K562 (cell line): ENCODE results near the gene TRAK1. TPM values are rescaled to one million over a fixed set of nuclear protein-coding genes. Genes with fewer than 3 reads are reported as not detected.

Experiments used
- ATF7 ChIP-seq: fragments of 450-650 bp; IDR thresholded peaks from 2 replicates; pipeline ENCODE4 v1.7.1; 2014; ENCODE audit warnings: mild to moderate bottlenecking, moderate library complexity
- ESRRB ChIP-seq: fragments of 250-450 bp; sonication (Bioruptor Pico); IDR thresholded peaks from 2 replicates; pipeline ENCODE4 v1.5.0; 2020; ENCODE audit warnings: mild to moderate bottlenecking, moderate library complexity, borderline replicate concordance
- KDM2B ChIP-seq: fragments of 250-450 bp; sonication (Bioruptor Pico); IDR thresholded peaks from 2 replicates; pipeline ENCODE4 v1.8.0; 2021; ENCODE audit warnings: mild to moderate bottlenecking, moderate library complexity
- MEF2D ChIP-seq: conservative IDR thresholded peaks from 2 replicates; pipeline ENCODE4 v1.6.1; 2016; ENCODE audit warnings: low read depth, missing genetic modification characterization, missing compliant biosample characterization
- NONO ChIP-seq, 2 experiments: fragments of 200-400 bp in 1 of 2; fragments of 450-650 bp in 1 of 2; formaldehyde crosslinking in 1 of 2; IDR thresholded peaks; 2 replicates each; pipeline ENCODE4 v1.6.1; 2017; ENCODE audit warnings: low read depth in 2 of 2, mild to moderate bottlenecking in 2 of 2, moderate library complexity in 2 of 2, low read length in 1 of 2
- RAD21 ChIP-seq, 2 experiments: fragments of 250-450 bp in 1 of 2; fragments of 450-650 bp in 1 of 2; sonication (Bioruptor Pico) in 1 of 2; formaldehyde crosslinking in 1 of 2; IDR thresholded peaks in 1 of 2; conservative IDR thresholded peaks in 1 of 2; 2 replicates each; pipeline versions ENCODE4 v1.4.0 to v1.8.0; 2020 to 2022; ENCODE audit warnings: mild to moderate bottlenecking in 2 of 2, moderate library complexity in 1 of 2
- TAF7 ChIP-seq: fragments of 450-650 bp; IDR thresholded peaks from 2 replicates; pipeline ENCODE4 v1.6.1; 2016; ENCODE audit warnings: missing genetic modification characterization, missing compliant biosample characterization
- ZBTB34 ChIP-seq: fragments of 250-450 bp; sonication (Bioruptor Pico); IDR thresholded peaks from 2 replicates; pipeline ENCODE4 v1.8.0; 2021; ENCODE audit warnings: mild to moderate bottlenecking, moderate library complexity
- ZBTB8A ChIP-seq: fragments of 450-650 bp; IDR thresholded peaks from 2 replicates; pipeline ENCODE4 v1.6.1; 2018; ENCODE audit warnings: mild to moderate bottlenecking, moderate library complexity; ENCODE audit not compliant: partially characterized antibody
- ZNF23 ChIP-seq: fragments of 250-450 bp; sonication (Bioruptor Pico); IDR thresholded peaks from 2 replicates; pipeline ENCODE4 v1.4.0; 2020; ENCODE audit warnings: mild to moderate bottlenecking
- ZNF512 ChIP-seq: IDR thresholded peaks from 2 replicates; pipeline ENCODE4 v1.6.1; 2016; ENCODE audit warnings: missing genetic modification characterization, missing compliant biosample characterization
- ZNF668 ChIP-seq: fragments of 250-450 bp; sonication (Bioruptor Pico); IDR thresholded peaks from 2 replicates; pipeline ENCODE4 v1.8.0; 2022; ENCODE audit warnings: mild to moderate bottlenecking, inconsistent platforms
- polyA plus RNA-seq, 8 experiments: library from polyadenylated mRNA; depleted of rRNA in 4 of 8; stranded (reverse) in 5 of 8; unstranded in 3 of 8; fragments of >200 nt; fragmentation: Nextera tagmentation in 2 of 8; fragmentation: Illumina TruSeq in 1 of 8; extraction: Ambion mirVana in 2 of 8; extraction: Trizol in 1 of 8; gene quantifications; 2 replicates each; pipeline versions ENCODE4 v1.2.1 to v1.2.3, GENCODE V29; 2011 to 2014; ENCODE audit warnings: inconsistent platforms in 1 of 8, missing spikeins in 1 of 8
- total RNA-seq, 7 experiments: library from RNA; depleted of rRNA in 6 of 7; stranded (reverse); fragments of >200 nt in 6 of 7; fragmentation: Illumina TruSeq in 2 of 7; extraction: Trizol in 2 of 7; gene quantifications; 2 replicates each; pipeline versions ENCODE4 v1.2.1 to v1.2.3, GENCODE V29; 2011 to 2021; ENCODE audit warnings: low replicate concordance in 1 of 7

The TRAK1 gene
- total and polyA plus RNA-seq, 9 of the 15 experiments (the other 6 are each of a cell fraction or from before 2014, with no cell fraction given): 5.3 to 28.5 (median 17.5) TPM

- TF ChIP-seq ZNF23 (CRISPR knock-in tag): no peak
- TF ChIP-seq KDM2B (CRISPR knock-in tag): no peak
- TF ChIP-seq ATF7: no peak
- no peak for TF ChIP-seq TAF7 (tag)
- TF ChIP-seq ZBTB34 (CRISPR knock-in tag): no peak
- TF ChIP-seq ESRRB (CRISPR knock-in tag): no peak
- TF ChIP-seq ZNF668 (CRISPR knock-in tag): no peak
- no peak for TF ChIP-seq ZNF512 (tag)
- TF ChIP-seq ZBTB8A: no peak
- no peak for TF ChIP-seq MEF2D (tag)
- TF ChIP-seq NONO (IDR thresholded peaks at IDR 0.05; ENCODE audit: low read depth in 2 of 2, low read length in 1 of 2): no peak
- TF ChIP-seq RAD21 (CRISPR knock-in tag; conservative IDR thresholded peaks at IDR 0.05 in 1 of 2, IDR thresholded peaks at IDR 0.05 in 1 of 2): no peak
Observed at GRCh38 chr3:42106646-42107045, 15.5 kb downstream of the TRAK1 start (continued).
